H1 (cell line): ENCODE results near the gene MGLL. TPM values are rescaled to one million over a fixed set of nuclear protein-coding genes. Genes with fewer than 3 reads are reported as not detected.

Experiments
- CTCF ChIA-PET: fragments of 300-600 bp; sonication (Branson Sonifier 250); formaldehyde crosslinking; loops from one replicate; lab custom pipeline; 2021; ENCODE audit not compliant: partially characterized antibody; lab: Charles Lee
- POLR2A ChIA-PET: fragments of 300-600 bp; sonication (Branson Sonifier 250); formaldehyde crosslinking; loops from one replicate; lab custom pipeline; 2021; ENCODE audit warnings: inconsistent platforms; ENCODE audit not compliant: partially characterized antibody; lab: Charles Lee
- DNase-seq, 2 experiments: peaks; one replicate each; pipeline versions ENCODE4 v3.0.0 to v3.0.0-alpha.2; 2010 to 2022; ENCODE audit warnings: low spot score in 2 of 2, low read depth in 1 of 2, mixed read lengths in 1 of 2
- FAIRE-seq: peaks from 2 replicates; lab custom pipeline; 2011; peaks lifted over from hg19 to GRCh38; lab: Jason Lieb, UNC
- H2AFZ ChIP-seq: 2 replicates; pipeline ENCODE4 v1.8.1; 2012; ENCODE audit warnings: low read length, inconsistent platforms
- H2AK5ac ChIP-seq: 2 replicates; pipeline ENCODE4 v1.6.1; 2013; ENCODE audit warnings: low read depth, low read length
- H2BK120ac ChIP-seq: replicated peaks from 2 replicates; pipeline ENCODE3; 2013; ENCODE audit warnings: low read depth, low read length, inconsistent platforms
- H2BK12ac ChIP-seq: 2 replicates; pipeline ENCODE4 v1.6.1; 2013; ENCODE audit warnings: low read depth, low read length
- H2BK15ac ChIP-seq: 2 replicates; pipeline ENCODE4 v1.6.1; 2013; ENCODE audit warnings: low read length
- H2BK20ac ChIP-seq: 2 replicates; pipeline ENCODE4 v1.6.1; 2013; ENCODE audit warnings: low read length
- H2BK5ac ChIP-seq: 2 replicates; pipeline ENCODE4 v1.6.1; 2013; ENCODE audit warnings: low read depth, low read length
- H3K14ac ChIP-seq: 2 replicates; pipeline ENCODE4 v1.6.1; 2013; ENCODE audit warnings: inconsistent platforms; ENCODE audit not compliant: insufficient read length
- H3K18ac ChIP-seq: 2 replicates; pipeline ENCODE4 v1.6.1; 2013; ENCODE audit warnings: low read length; ENCODE audit errors: extremely low read depth
- H3K23ac ChIP-seq: 2 replicates; pipeline ENCODE4 v1.6.1; 2013; ENCODE audit warnings: inconsistent platforms; ENCODE audit not compliant: insufficient read length
- H3K23me2 ChIP-seq: 2 replicates; pipeline ENCODE4 v1.6.1; 2013; ENCODE audit warnings: low read depth, low read length
- H3K27ac ChIP-seq: 2 replicates; pipeline ENCODE4 v1.6.1; 2011; ENCODE audit warnings: low read depth, low read length, inconsistent platforms
- H3K27me3 ChIP-seq, 4 experiments: replicated peaks in 1 of 4; 1 replicate in 1 of 4; 2 replicates in 3 of 4; pipeline versions ENCODE4 v1.6.1 to v1.8.1; 2011 to 2013; ENCODE audit warnings: low read length in 3 of 4, mild to moderate bottlenecking in 3 of 4, inconsistent platforms in 2 of 4, mixed read lengths in 2 of 4, moderate library complexity in 1 of 4; ENCODE audit not compliant: control insufficient read depth in 3 of 4, insufficient read depth in 3 of 4; ENCODE audit errors: extremely low read depth in 1 of 4
- H3K36me3 ChIP-seq, 4 experiments: 2 replicates each; pipeline versions ENCODE4 v1.6.1 to v1.8.1; 2011 to 2013; ENCODE audit warnings: mild to moderate bottlenecking in 4 of 4, low read length in 3 of 4, moderate library complexity in 2 of 4, control low read depth in 1 of 4, inconsistent platforms in 1 of 4; ENCODE audit not compliant: insufficient read depth in 4 of 4, control insufficient read depth in 2 of 4
- H3K4ac ChIP-seq: replicated peaks from 2 replicates; pipeline ENCODE3; 2013; ENCODE audit warnings: low read length, low read depth, mixed read lengths, inconsistent platforms; ENCODE audit not compliant: insufficient read length
- H3K4me1 ChIP-seq, 4 experiments: replicated peaks in 1 of 4; 1 replicate in 1 of 4; 2 replicates in 3 of 4; pipeline versions ENCODE4 v1.6.1 to v1.8.1; 2011 to 2013; ENCODE audit warnings: low read length in 3 of 4, inconsistent platforms in 2 of 4, mixed read lengths in 1 of 4; ENCODE audit not compliant: insufficient read depth in 4 of 4, control insufficient read depth in 3 of 4
- H3K4me2 ChIP-seq, 2 experiments: 2 replicates each; pipeline versions ENCODE4 v1.6.1 to v1.8.1; 2011 to 2013; ENCODE audit warnings: low read depth in 2 of 2, low read length in 2 of 2, control low read depth in 1 of 2, inconsistent platforms in 1 of 2, mild to moderate bottlenecking in 1 of 2; ENCODE audit not compliant: insufficient read depth in 1 of 2
- H3K4me3 ChIP-seq, 4 experiments: fragments of 200-600, 300-600 bp in 1 of 4; sonication (generic), shearing (Covaris generic), sonication (Bioruptor Twin) in 1 of 4; 2 replicates each; pipeline versions ENCODE4 v1.5.1 to v1.8.1; 2011 to 2016; ENCODE audit warnings: low read length in 4 of 4, low read depth in 3 of 4, control low read depth in 2 of 4, inconsistent platforms in 2 of 4, mild to moderate bottlenecking in 2 of 4, mixed read lengths in 1 of 4, moderate library complexity in 1 of 4; ENCODE audit not compliant: insufficient read depth in 2 of 4; ENCODE audit errors: extremely low read depth in 1 of 4
- H3K56ac ChIP-seq: replicated peaks from 2 replicates; pipeline ENCODE3; 2013; ENCODE audit warnings: low read depth, mild to moderate bottlenecking, mixed read lengths, low read length, inconsistent platforms; ENCODE audit not compliant: insufficient read length
- H3K79me1 ChIP-seq: 2 replicates; pipeline ENCODE4 v1.6.1; 2013; ENCODE audit warnings: low read depth, low read length, control low read depth
- H3K79me2 ChIP-seq, 2 experiments: 2 replicates each; pipeline versions ENCODE4 v1.6.1 to v1.8.1; 2012 to 2013; ENCODE audit warnings: low read length in 2 of 2, mild to moderate bottlenecking in 2 of 2, inconsistent platforms in 1 of 2; ENCODE audit not compliant: insufficient read depth in 2 of 2, control insufficient read depth in 1 of 2
- H3K9ac ChIP-seq, 4 experiments: replicated peaks in 1 of 4; 1 replicate in 1 of 4; 2 replicates in 3 of 4; pipeline versions ENCODE4 v1.6.1 to v1.8.1; 2011 to 2013; ENCODE audit warnings: low read depth in 3 of 4, low read length in 3 of 4, control low read depth in 2 of 4, mild to moderate bottlenecking in 2 of 4, moderate library complexity in 2 of 4, inconsistent platforms in 1 of 4; ENCODE audit errors: extremely low read depth in 1 of 4
- H3K9me3 ChIP-seq, 2 experiments: 2 replicates each; pipeline versions ENCODE4 v1.6.1 to v1.8.1; 2012 to 2013; ENCODE audit warnings: mild to moderate bottlenecking in 2 of 2, moderate library complexity in 2 of 2, control low read depth in 1 of 2, inconsistent platforms in 1 of 2, low read depth in 1 of 2, low read length in 1 of 2, mixed read lengths in 1 of 2; ENCODE audit not compliant: insufficient read depth in 2 of 2
- H4K20me1 ChIP-seq, 2 experiments: replicated peaks in 1 of 2; 2 replicates each; pipeline versions ENCODE3 to v1.8.1; 2011 to 2013; ENCODE audit warnings: inconsistent platforms in 2 of 2, low read length in 2 of 2, mild to moderate bottlenecking in 1 of 2; ENCODE audit not compliant: insufficient read depth in 2 of 2, control insufficient read depth in 1 of 2
- H4K5ac ChIP-seq: 2 replicates; pipeline ENCODE4 v1.6.1; 2013; ENCODE audit warnings: low read length, low read depth, mixed read lengths, inconsistent platforms; ENCODE audit not compliant: insufficient read length
- H4K8ac ChIP-seq: 2 replicates; pipeline ENCODE4 v1.8.0; 2013; ENCODE audit warnings: mild to moderate bottlenecking, moderate library complexity, low read length, inconsistent platforms; ENCODE audit not compliant: insufficient read depth; ENCODE audit errors: extremely low read depth
- H4K91ac ChIP-seq: replicated peaks from 2 replicates; pipeline ENCODE3; 2013; ENCODE audit warnings: low read length, mixed read lengths, inconsistent platforms; ENCODE audit not compliant: insufficient read length
- ASH2L ChIP-seq: fragments of 200-600, 300-600 bp; sonication (generic); IDR thresholded peaks from one replicate; pipeline ENCODE4 v1.7.1; 2017; ENCODE audit warnings: low read length
- BACH1 ChIP-seq: IDR thresholded peaks from 2 replicates; pipeline ENCODE4 v1.6.1; 2012; ENCODE audit warnings: low read length, improper control_type of control experiment
- CBX8 ChIP-seq: fragments of 300-800, 300-1000 bp; sonication (generic); IDR thresholded peaks from 2 replicates; pipeline ENCODE4 v1.7.1; 2016; ENCODE audit warnings: low read depth, low read length, borderline replicate concordance
- CHD2 ChIP-seq: IDR thresholded peaks from 2 replicates; pipeline ENCODE4 v1.6.1; 2012; ENCODE audit warnings: low read length, improper control_type of control experiment
- CREB1 ChIP-seq: IDR thresholded peaks from 2 replicates; pipeline ENCODE4 v1.6.1; 2012; ENCODE audit warnings: inconsistent platforms
- GTF2F1 ChIP-seq: IDR thresholded peaks from 2 replicates; pipeline ENCODE4 v1.6.1; 2012; ENCODE audit warnings: low read depth, low read length, improper control_type of control experiment, borderline replicate concordance
- HDAC6 ChIP-seq: IDR thresholded peaks from one replicate; pipeline ENCODE4 v1.7.1; 2012; ENCODE audit warnings: low read depth, mild to moderate bottlenecking, inconsistent platforms, low read length, moderate library complexity
- KDM5A ChIP-seq: fragments of 200-600 bp; IDR thresholded peaks from 2 replicates; pipeline ENCODE4 v1.7.1; 2012; ENCODE audit warnings: mild to moderate bottlenecking, low read length, inconsistent platforms, mixed read lengths
- POLR2A ChIP-seq, 2 experiments: IDR thresholded peaks; 1 replicate in 1 of 2; 2 replicates in 1 of 2; pipeline ENCODE4 v1.6.1; 2011; ENCODE audit warnings: low read depth in 2 of 2, low read length in 2 of 2, mild to moderate bottlenecking in 2 of 2; ENCODE audit errors: control extremely low read depth in 1 of 2
- RXRA ChIP-seq: IDR thresholded peaks from 2 replicates; pipeline ENCODE4 v1.6.1; 2011; ENCODE audit warnings: low read depth, mild to moderate bottlenecking, low read length, moderate library complexity; ENCODE audit not compliant: insufficient read depth
- SP2 ChIP-seq: IDR thresholded peaks from 2 replicates; pipeline ENCODE4 v1.6.1; 2012; ENCODE audit warnings: mild to moderate bottlenecking, low read length, inconsistent platforms
- TAF7 ChIP-seq: optimal IDR thresholded peaks from 2 replicates; pipeline ENCODE3; 2011; ENCODE audit warnings: low read depth, mild to moderate bottlenecking, inconsistent platforms, low read length, moderate library complexity, borderline replicate concordance
- TBP ChIP-seq: IDR thresholded peaks from 2 replicates; pipeline ENCODE4 v1.6.1; 2011; ENCODE audit warnings: low read depth, low read length, improper control_type of control experiment
- TEAD4 ChIP-seq: IDR thresholded peaks from 2 replicates; pipeline ENCODE4 v1.6.1; 2012; ENCODE audit warnings: low read depth, low read length, inconsistent platforms, mixed read lengths
- WGBS, 2 experiments: shearing (Covaris generic) in 1 of 2; methylation state at CpG; one replicate each; pipeline versions ENCODE4 v1.1.6 to v1.1.7; 2013 to 2015; ENCODE audit warnings: low lambda C conversion rate in 2 of 2, mixed read lengths in 2 of 2, inconsistent platforms in 1 of 2, low coverage in 1 of 2, missing lambda C conversion rate in 1 of 2; ENCODE audit not compliant: insufficient replicate concordance in 2 of 2, insufficient coverage in 1 of 2, insufficient read length in 1 of 2; ENCODE audit errors: extremely low coverage in 1 of 2, missing lambda C conversion rate in 1 of 2; 5-methylcytosine and 5-hydroxymethylcytosine counted together
- polyA plus RNA-seq, 7 experiments: library from polyadenylated mRNA; depleted of rRNA in 3 of 7; stranded (reverse) in 5 of 7; unstranded in 2 of 7; fragments of >200 nt in 5 of 7; fragments of 200-250 nt in 2 of 7; gene quantifications; 1 replicate in 5 of 7; 2 replicates in 1 of 7; 4 replicates in 1 of 7; pipeline versions ENCODE4 v1.2.1 to v1.2.3, GENCODE V29; 2011 to 2013; ENCODE audit warnings: missing spikeins in 2 of 7, mixed read lengths in 2 of 7
- total RNA-seq: library from RNA; stranded (reverse); fragmentation: NEBNext Ultra II Directional; extraction: Animal tissue kit (Norgen Biotek cat#: 25700); gene quantifications from 2 replicates; pipeline ENCODE4 v1.2.1, GENCODE V29; 2021
- TF ChIP-seq, protein P1 (sequence below): IDR thresholded peaks from 2 replicates; pipeline ENCODE4 v1.6.1; 2012; ENCODE audit warnings: inconsistent platforms

MGLL gene
- total and polyA plus RNA-seq, 2 of the 8 experiments (the other 6 are each of a cell fraction or from before 2014, with no cell fraction given) = 0.05 to 0.34 TPM

- H3K4ac ChIP-seq = no peak overlapping the region
- H2BK15ac ChIP-seq = no peak overlapping the region
- no peaks in the 10 kb centered on the region for H3K79me2 ChIP-seq
- H4K8ac ChIP-seq = no peak overlapping the region
- H2BK12ac ChIP-seq = no peak overlapping the region
- H3K27ac ChIP-seq = no peak overlapping the region
- H3K9me3 ChIP-seq = no peaks in the 10 kb centered on the region
- no peak overlapping the region for H3K18ac ChIP-seq
- no peak overlapping the region for H3K14ac ChIP-seq
- H3K4me1 ChIP-seq = no peaks in the 10 kb centered on the region
- no peak overlapping the region for H2BK20ac ChIP-seq
- H3K79me1 ChIP-seq = no peaks in the 10 kb centered on the region
- H4K20me1 ChIP-seq = no peaks in the 10 kb centered on the region
- H3K9ac ChIP-seq = no peak overlapping the region
- TF ChIP-seq CREB1 (no peak), ASH2L (no peak), KDM5A (no peak), RXRA (no peak), SP2 (no peak), HDAC6 (no peak), POLR2A (IDR thresholded peaks at IDR 0.05; ENCODE audit: control extremely low read depth in 1 of 2, low read depth in 2 of 2, low read length in 2 of 2) (no peak), TAF7 (no peak), GTF2F1 (no peak), CBX8 (no peak), CHD2 (no peak), TBP (no peak), BACH1 (no peak), TEAD4 (no peak)
- TF ChIP-seq, protein P1, sequence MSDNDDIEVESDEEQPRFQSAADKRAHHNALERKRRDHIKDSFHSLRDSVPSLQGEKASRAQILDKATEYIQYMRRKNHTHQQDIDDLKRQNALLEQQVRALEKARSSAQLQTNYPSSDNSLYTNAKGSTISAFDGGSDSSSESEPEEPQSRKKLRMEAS = no peak
- DNase-seq = no peak
- no peak overlapping the region for H4K91ac ChIP-seq
- ChIA-PET CTCF (interaction anchor here (0.7 to 1.5 kb wide), 9 partner anchors 8 to 119 kb away, joined by 3 read pairs; no protein-coding TSS in a partner anchor), POLR2A (no interaction called here)
- H3K27me3 ChIP-seq = no peaks in the 10 kb centered on the region
- H2AFZ ChIP-seq = no peak overlapping the region
- no peak overlapping the region for H3K4me3 ChIP-seq
- no peak overlapping the region for H2BK120ac ChIP-seq
- no peaks in the 10 kb centered on the region for H3K23me2 ChIP-seq
- H2BK5ac ChIP-seq = no peak overlapping the region
- H3K56ac ChIP-seq = peak overlapping the region; percentile 53
- H4K5ac ChIP-seq = no peak overlapping the region
- H3K4me2 ChIP-seq = no peak overlapping the region
- WGBS, 2 experiments = 73% methylated on average over 4 of the region's 4 CpGs; no CpG with 5 or more reads in 1 of the 2 experiments
- H3K36me3 ChIP-seq = no peaks in the 10 kb centered on the region
- FAIRE-seq = no peak
- no peak overlapping the region for H3K23ac ChIP-seq
- no peak overlapping the region for H2AK5ac ChIP-seq
Observed at GRCh38 chr3:127865941-127866340, 43.6 kb upstream of the MGLL start.
